GM18502 (cell line): ENCODE data around the gene CORO7.

Source experiments
- ATAC-seq: cut with Tn5 transposase; IDR thresholded peaks from one replicate; pipeline ENCODE4 v1.9.1; 2021; ENCODE audit warnings: mild to moderate bottlenecking; ENCODE audit not compliant: unreplicated experiment, poor library complexity

Gene CORO7

GRCh38 chr16:4385789-4386450 lies 30.5 kb downstream of the CORO7 start:
- no peak for ATAC-seq

- ATAC-seq = no peak
Measured at GRCh38 chr16:4385066-4385788, 31.2 kb downstream of the CORO7 start.

GRCh38 chr16:4384509-4384942 lies 31.9 kb downstream of the CORO7 start:
- ATAC-seq = no peak

- no peak for ATAC-seq
Measured at GRCh38 chr16:4383591-4384444, 32.6 kb downstream of the CORO7 start.

GRCh38 chr16:4382795-4383357 lies 33.5 kb downstream of the CORO7 start:
- ATAC-seq = no peak

DNA sequence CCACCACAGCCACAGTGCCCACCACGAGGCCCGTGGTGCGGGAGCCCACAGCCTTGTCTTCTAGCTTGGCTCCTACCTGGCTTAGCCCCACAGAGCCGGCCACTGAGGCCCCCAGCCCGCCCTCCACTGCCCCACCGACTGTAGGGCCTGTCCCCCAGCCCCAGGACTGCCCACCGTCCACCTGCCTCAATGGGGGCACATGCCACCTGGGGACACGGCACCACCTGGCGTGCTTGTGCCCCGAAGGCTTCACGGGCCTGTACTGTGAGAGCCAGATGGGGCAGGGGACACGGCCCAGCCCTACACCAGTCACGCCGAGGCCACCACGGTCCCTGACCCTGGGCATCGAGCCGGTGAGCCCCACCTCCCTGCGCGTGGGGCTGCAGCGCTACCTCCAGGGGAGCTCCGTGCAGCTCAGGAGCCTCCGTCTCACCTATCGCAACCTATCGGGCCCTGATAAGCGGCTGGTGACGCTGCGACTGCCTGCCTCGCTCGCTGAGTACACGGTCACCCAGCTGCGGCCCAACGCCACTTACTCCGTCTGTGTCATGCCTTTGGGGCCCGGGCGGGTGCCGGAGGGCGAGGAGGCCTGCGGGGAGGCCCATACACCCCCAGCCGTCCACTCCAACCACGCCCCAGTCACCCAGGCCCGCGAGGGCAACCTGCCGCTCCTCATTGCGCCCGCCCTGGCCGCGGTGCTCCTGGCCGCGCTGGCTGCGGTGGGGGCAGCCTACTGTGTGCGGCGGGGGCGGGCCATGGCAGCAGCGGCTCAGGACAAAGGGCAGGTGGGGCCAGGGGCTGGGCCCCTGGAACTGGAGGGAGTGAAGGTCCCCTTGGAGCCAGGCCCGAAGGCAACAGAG lies 34.2 kb downstream of the CORO7 start:
- ATAC-seq = no peak

DNA sequence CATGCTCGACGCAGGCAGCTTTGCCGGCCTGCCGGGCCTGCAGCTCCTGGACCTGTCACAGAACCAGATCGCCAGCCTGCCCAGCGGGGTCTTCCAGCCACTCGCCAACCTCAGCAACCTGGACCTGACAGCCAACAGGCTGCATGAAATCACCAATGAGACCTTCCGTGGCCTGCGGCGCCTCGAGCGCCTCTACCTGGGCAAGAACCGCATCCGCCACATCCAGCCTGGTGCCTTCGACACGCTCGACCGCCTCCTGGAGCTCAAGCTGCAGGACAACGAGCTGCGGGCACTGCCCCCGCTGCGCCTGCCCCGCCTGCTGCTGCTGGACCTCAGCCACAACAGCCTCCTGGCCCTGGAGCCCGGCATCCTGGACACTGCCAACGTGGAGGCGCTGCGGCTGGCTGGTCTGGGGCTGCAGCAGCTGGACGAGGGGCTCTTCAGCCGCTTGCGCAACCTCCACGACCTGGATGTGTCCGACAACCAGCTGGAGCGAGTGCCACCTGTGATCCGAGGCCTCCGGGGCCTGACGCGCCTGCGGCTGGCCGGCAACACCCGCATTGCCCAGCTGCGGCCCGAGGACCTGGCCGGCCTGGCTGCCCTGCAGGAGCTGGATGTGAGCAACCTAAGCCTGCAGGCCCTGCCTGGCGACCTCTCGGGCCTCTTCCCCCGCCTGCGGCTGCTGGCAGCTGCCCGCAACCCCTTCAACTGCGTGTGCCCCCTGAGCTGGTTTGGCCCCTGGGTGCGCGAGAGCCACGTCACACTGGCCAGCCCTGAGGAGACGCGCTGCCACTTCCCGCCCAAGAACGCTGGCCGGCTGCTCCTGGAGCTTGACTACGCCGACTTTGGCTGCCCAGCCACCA lies 35.1 kb downstream of the CORO7 start:
- no peak for ATAC-seq

- ATAC-seq = no peak
Measured at GRCh38 chr16:4380119-4381063, 36.0 kb downstream of the CORO7 start.

DNA sequence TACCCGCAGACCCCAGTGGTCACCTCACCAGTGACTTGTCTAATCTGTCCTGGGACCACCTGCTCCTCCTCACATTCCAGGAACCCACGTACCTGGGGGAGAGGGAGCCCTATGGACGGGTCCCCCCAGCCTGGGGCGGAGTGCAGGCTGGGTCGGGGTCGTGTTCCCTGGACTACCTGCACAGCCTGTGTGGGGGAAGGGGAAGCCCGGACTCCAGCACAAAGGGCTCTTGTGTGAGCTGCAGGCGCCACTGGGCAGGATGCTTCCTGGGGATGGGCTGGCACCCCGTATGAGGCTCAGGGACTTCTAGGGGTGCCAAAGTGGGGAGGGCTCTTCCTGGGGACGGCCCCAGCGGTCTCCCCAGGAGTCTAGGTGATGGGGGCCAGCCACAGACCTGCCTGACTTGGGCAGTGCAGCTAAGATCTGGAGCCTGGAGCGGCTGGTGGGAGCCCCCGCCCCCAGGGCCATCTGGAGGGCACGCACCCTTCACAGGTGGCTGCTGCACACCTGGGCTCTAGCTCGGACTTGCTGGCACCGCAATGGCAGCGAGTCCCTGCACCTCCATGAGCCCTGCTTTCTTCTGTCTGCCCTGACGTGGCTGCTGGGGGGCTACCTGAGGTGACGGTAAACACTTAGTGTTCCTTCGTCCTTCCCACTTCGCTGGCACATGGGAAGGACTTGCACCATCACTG lies 37.3 kb downstream of the CORO7 start:
- no peak for ATAC-seq

- no peak for ATAC-seq
Measured at GRCh38 chr16:4378161-4378666, 38.2 kb downstream of the CORO7 start.

GRCh38 chr16:4377573-4378154 lies 38.7 kb downstream of the CORO7 start:
- ATAC-seq = no peak

GRCh38 chr16:4376893-4377572 lies 39.4 kb downstream of the CORO7 start:
- ATAC-seq = no peak

GRCh38 chr16:4376126-4376892 lies 40.1 kb downstream of the CORO7 start:
- no peak for ATAC-seq

GRCh38 chr16:4375717-4376116 lies 40.7 kb downstream of the CORO7 start:
- no peak for ATAC-seq
